HG03575 (cell line): ENCODE results near the gene ITPR1.
"Not testable (repeated sequence)": the region's sequence is repeated elsewhere in the genome, so short reads cannot be mapped to it uniquely, and the experiment has no call there.

Source experiments
- ATAC-seq: cut with Tn5 transposase; IDR thresholded peaks from one replicate; pipeline ENCODE4 v1.9.1; 2021; ENCODE audit not compliant: unreplicated experiment, insufficient number of reproducible peaks, low FRiP score; ENCODE audit errors: extremely low read depth

The ITPR1 gene

DNA sequence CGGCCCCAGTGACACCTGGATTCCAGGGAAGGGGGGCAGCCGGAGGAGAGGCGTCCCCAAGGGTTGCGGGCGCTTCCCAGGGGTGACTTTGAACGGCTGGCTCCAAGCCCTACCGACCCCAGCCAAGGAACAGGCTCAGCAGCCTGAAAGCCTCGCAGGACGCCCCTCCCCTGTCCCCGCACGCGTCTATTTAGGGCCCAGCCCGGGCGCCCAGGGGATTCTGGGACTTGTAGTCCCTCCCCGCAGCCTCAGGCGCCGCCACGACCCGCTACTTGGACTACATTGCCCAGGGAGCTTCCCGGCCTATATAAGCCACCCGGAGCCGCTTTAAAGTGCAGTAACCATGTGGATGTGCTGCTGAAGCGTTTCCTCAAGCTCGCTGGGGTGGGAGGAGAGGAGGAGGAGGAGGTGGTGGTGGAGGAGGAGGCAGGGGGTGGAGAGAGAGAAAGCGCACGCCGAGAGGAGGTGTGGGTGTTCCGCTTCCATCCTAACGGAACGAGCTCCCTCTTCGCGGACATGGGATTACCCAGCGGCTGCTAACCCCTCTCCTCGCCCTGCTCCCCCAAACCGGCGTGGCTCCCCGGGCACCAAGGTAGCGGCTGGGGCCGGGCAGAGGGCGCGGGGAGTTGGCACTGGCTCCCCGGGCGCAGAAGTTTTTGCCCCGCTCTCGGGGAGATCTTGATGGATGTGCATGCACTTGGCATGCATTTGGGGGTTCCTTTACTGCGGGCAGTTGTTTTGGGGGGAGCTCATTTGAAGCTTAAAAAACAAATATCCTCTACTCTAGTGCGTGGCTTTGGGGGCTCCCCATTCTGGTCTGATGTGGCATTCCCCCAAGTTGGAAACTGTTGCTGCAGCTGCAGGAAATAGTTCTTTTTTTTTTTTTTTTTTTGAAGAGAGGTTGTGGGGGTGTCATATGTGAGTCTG is at the start of gene ITPR1:
ITPR1 (plus strand) TSS at position 335 of the 927 bp plus-strand sequence. CDS start 23,144 bp downstream, outside the sequence.
- ATAC-seq, result peak; percentile 71

DNA sequence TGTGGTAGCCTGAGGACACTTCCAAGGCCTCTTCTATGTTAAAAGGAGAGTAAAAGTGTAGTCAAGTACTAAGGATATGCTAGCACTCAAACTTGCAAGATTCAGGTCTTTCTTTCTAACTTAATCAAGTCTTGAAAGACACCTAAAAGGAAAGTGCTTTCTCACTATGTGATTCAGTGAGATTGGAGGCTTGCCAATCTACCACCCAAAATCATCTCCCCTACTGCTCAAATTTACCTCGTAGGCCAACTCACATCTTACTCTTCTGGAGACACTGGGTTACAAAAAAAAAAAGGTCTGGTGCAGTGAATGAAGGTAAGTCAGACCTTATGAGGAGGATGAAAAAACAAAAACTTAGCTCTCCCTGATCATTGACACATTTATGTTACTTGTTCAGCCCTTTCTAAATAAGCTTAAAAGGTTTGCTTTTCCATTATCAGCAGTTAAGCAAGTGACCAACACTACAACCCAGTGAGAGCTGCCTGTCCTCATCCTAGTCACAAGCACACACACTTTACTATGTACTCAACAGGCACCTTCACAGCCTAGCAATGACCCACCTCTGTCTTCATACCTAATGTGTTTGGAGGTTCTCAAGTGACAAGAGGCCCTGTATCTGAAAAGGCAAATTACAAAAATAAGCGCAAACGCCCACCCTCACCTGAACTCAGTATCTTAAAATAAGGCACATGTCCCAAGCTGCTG is 45.7 kb upstream of the ITPR1 start:
- no peak for ATAC-seq

GRCh38 chr3:4448187-4448586 is 45.0 kb upstream of the ITPR1 start:
- no peak for ATAC-seq

DNA sequence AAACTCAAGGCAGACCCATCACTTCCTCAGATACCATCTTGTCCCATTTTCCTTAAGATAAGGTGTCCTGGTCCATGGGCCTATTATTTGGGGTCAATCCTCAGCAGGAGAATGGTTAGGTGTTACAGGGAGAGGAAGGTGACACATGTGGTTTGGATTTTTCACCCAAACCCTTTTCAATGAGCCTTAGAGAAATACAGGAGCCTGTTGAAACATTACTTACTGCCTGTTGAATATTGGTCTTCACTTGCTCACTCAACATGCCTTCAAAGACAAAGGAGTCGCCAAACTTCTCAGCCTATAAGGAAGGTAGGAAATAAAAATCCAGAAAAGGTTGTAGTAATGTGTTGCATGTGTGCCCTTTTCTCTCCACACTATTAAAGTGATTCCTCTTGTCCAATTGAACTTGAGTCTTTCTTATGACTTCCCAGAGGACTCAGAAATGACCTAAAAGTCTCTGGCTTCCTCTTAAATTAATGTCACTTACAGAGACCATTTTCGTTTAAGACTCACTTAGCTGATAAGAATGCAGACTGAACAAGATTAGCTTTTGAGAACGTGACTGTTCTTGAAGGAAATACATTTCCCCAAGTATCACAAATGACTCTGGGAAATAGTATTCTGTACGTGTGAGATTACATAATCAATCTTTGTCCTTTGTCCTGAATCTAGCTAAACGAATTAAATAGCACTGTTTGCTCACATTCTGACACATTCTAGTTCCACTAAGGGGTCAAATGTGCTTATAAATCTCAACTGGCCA is 43.9 kb upstream of the ITPR1 start:
- no peak for ATAC-seq

DNA sequence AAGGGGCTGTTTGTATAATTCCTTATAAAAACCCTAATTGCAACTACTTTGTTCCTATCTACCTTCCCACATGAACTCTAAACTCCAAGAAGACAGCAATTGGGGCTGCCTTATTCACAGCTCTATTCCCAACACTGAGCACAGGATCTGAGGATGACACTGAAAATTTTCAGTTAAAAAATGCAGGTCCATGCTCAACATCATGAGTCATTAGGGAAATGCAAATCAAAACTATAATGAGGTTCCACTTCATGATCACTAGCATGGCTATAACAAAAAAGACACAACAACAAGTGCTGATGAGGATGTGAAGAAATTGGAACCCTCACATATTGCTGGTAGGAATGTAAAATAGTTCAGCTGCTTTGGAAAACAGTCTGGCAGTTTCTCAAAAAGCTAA is 39.0 kb upstream of the ITPR1 start:
- ATAC-seq, result no peak

GRCh38 chr3:4456780-4457179 is 36.4 kb upstream of the ITPR1 start:
- not testable (repeated sequence) for ATAC-seq

- ATAC-seq, result no peak
These were observed 34.2 kb upstream of the ITPR1 start for GRCh38 chr3:4458961-4459360.

GRCh38 chr3:4460334-4460733 is 32.8 kb upstream of the ITPR1 start:
- no peak for ATAC-seq

DNA sequence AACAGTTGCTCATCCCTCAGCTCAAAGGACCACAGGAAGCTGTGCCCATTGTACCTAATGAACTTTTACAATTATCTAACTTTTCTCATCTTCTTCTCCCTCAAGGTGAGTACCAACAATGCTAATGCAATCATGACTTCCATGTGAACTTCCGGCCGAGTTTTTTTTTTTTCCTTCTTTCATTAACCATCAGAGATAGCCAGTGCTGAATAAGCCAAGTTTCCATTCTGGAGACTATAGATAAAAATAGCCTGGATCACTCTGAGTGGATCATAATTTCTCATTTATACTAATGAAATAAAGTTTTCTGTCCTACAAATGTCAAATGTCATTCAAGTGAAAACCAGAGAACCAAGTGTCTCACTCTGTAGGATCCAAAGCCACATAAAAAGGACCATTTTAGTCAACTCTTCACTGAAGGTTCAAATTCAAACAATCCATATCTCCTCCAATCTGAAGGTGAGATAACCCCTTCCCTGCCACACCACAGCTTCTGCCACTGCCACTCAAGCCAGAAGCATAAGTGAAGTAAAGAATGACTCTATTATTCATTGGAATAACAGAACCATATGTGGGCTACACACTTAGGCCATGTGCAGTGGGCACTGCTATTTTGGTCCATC is 31.6 kb upstream of the ITPR1 start:
- no peak for ATAC-seq

DNA sequence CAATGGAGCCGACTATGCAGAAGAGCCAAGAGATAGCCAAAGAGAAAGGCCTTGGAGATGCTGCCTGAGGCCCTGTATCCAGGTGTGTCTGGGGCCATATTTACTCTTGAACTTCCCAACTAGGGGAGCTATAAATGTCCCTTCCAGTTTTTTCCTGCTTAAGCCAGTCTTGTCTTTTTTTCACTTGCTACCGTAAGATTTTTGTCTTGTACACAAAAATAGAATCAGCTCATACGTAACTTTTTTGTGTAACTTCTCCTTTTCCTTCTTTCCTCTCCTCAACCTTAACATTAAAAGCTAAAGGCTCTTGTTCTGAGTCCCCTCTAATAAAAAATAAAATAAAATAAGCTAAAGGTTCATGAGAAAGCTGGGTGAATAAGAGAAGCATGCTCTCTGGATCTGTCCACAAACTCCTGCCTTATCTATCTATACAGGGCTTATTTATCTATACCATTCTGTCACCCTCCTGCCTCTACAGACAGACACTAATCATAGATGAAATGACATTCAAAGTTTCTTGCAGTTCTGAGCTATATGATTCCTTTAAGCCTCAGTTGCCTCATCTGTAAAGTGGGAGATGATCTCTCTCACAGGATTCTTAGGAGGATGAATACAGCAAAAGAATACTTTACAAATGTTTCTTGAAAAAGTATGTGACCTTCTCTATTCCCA is 30.6 kb upstream of the ITPR1 start:
- no peak for ATAC-seq

DNA sequence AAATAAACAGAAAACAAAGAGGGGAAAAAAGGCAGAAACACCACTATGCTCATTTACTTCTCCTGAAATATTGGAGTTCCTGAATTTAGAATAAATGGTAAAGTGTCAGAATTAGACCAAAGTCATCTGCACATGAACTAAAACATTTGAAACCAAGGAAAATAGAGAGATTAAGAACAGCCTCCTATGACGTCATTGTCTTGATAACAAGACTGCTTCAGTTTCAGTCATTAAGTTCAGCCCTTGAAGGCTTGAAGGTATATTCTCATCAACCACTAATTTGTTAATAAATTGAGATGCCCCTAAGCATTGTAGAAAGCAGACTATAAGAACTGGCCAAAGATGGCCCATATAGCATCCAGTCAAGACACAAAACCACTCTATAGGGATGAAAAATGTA is 28.6 kb upstream of the ITPR1 start:
- no peak for ATAC-seq

- peak; percentile 97 for ATAC-seq
These were observed 26.2 kb upstream of the ITPR1 start, which contains the start of gene SUMF1 for GRCh38 chr3:4466741-4467521. Gene SUMF1, minus strand, starts transcription at chr3:4467269. Its CDS starts 24 bp downstream, at chr3:4467245.

DNA sequence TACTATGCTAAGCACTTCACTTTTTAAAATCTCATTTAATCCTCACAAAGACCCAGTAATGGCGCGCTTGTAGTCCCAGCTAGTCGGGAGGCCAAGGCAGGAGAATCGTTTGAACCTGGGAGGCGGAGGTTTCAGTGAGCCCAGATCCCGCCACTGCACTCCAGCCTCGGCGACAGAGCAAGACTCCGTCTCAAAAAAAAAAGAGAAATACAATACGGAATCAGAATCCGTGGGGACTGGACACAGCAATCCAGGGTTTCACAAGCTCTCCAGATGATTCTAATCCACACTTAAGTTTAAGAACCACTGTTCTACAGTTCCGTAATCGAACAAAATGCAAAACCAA is 25.7 kb upstream of the ITPR1 start:
- ATAC-seq, result no peak

GRCh38 chr3:4471907-4472306 is 21.2 kb upstream of the ITPR1 start:
- no peak for ATAC-seq

GRCh38 chr3:4472312-4472711 is 20.8 kb upstream of the ITPR1 start:
- no peak for ATAC-seq

DNA sequence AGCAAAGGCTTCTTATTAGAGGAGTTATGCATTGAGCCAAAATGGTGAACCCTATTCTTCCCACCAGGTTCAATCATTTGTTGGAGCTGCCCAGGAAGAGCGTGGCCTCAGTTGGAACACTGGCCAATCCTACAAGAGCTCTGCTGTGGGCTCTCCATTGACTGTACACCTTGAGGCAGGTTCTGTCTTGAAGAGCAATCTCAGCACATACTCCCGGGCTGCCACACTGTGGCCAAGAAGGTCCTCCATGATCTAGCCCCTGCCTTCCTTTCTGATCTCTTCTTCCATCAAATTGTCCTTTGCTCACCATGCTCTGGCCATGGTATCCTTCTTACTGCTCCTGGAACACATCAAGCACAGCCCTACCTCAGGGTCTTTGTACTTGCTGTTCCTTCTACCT is 20.4 kb upstream of the ITPR1 start:
- ATAC-seq, result no peak

DNA sequence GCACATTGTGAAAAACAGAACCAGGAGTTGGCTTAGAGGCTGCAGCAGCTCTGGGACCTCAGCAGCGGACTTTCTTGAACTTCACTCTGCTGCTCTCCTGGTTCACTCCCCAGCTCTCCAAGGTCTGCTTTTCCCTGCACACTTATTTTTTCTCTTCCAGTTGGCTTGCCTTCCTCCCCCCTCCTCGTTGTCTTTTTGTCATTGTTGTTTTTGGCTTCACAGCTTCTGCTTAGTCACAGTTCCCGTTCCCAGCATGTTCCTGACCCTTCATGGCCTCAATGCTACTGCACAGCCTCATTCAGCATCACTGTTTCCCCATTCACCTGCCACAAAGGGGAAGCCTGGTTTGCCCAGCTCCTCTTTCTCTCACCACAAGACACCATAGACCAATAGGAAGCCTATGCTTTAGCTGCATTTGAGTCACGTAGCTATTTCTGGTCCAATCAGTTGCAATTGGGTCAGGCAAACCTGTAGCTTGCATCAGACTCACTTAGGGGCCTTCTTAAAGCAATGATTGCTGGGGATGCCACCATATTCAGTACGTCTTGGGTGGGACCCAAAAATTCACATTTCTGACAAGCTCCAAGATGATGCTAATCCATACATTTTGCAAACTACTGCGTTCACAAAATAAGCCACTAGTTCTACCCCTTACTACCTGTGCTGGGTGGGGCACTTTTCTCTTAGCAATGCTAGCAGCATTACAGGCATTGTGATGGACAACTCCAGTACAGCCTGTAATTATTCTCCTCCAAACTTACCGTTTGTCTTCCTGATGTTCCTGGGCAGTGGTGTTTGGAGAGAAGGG is 18.3 kb upstream of the ITPR1 start:
- peak; percentile 54 for ATAC-seq
